GM10847 (cell line): Measurements from ENCODE around the gene TAGAP.

Experiments used
- POLR2A ChIP-seq: IDR thresholded peaks from 2 replicates; pipeline ENCODE4 v1.6.1; 2011; ENCODE audit not compliant: insufficient read length; ENCODE audit errors: extremely low read depth

TAGAP gene

DNA sequence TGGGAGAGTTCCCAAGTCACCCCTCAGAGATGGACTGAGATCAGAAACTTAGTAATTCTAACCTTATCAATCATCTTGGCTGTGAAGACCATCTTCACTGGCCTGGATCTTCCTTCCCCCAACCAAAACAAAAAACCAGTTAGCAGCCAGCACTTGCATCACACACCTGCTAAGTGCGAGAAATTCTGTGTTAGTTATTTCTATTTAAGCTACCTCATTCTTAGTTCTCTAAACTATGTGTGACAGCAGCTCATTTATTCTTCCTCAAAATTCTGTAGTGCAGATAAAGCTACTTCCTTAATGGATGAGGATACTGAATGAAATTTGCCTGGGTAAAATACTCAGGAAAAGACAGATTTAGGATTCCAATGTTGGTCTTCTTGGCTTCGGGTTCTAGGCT, 18.2 kb upstream of the TAGAP start:
- TF ChIP-seq POLR2A: no peak

- no peak for TF ChIP-seq POLR2A
Measured at GRCh38 chr6:159062564-159062945, 17.8 kb upstream of the TAGAP start.

GRCh38 chr6:159061805-159062563, 17.2 kb upstream of the TAGAP start:
- no peak for TF ChIP-seq POLR2A

- TF ChIP-seq POLR2A: no peak
Measured at GRCh38 chr6:159061146-159061545, 16.4 kb upstream of the TAGAP start.

DNA sequence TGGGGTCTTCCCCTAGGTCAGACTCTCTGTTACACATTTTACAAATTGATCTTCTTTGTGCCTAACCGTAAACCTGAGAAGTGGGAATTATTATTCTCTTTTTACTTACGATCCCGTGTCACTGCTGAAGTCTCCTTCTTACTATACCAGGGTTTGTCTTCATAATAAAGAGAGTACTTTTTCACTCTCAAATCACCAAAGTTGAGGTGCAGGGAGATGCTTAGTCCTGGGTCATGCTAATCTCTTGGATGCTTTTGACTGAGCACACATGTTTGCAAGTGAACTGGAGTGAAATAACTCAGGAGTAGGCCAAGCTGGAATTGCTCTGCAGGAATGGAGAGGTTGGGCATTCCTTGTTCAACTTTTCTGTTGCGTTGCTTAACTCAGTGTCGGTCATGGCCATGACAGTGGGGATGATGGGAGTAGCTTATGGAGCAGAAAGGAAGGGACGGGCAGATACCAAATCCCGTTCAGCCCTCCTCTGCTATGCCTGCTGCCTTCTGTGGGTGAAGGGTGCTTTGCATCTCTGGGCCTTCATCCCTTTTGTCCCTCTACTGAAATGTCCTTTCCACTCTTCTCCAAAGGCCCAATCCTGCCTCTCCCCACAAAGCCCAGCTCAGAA, 15.2 kb upstream of the TAGAP start:
- TF ChIP-seq POLR2A: no peak

- no peak for TF ChIP-seq POLR2A
Measured at GRCh38 chr6:159059141-159059540, 14.3 kb upstream of the TAGAP start.

DNA sequence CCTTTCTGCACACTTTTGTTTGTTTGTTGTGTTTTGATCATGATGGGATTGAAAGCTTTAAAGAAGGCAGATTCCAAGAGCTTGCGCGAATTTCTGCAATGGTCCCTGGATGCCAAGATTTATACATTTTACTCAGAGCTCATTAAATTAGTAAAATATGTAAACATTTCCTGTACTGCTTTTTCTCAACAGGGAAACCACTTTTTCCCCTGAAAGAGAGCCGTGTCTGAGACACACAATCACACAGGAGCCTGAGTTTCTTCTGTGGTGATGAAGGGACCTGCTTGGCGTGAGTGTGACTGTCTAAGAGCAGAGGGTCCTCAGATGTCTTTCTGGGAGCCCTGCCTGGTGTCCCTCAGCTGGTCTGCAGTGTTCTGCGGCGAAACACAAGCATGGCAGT, 12.1 kb upstream of the TAGAP start:
- no peak for TF ChIP-seq POLR2A

- no peak for TF ChIP-seq POLR2A
Measured at GRCh38 chr6:159056432-159056831, 11.6 kb upstream of the TAGAP start.

DNA sequence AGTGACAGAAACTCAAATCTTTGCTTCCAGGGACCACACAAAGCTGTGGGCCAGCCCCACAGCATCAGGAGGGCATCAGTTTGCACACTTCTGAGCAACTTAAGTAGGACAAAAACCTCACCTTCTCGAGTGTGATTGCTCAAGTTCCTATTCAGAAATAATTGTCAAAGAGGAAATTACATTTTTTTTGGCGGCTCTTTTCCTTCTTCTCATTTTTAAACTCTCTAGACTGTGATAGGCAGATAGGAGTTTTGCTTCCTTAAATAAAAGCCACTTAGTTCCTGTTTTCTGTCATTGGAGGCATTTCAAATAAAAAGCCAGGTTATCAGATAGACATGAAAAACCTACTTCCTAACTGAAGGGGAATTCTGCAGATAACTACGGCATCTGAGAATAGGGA, 11.2 kb upstream of the TAGAP start:
- no peak for TF ChIP-seq POLR2A

DNA sequence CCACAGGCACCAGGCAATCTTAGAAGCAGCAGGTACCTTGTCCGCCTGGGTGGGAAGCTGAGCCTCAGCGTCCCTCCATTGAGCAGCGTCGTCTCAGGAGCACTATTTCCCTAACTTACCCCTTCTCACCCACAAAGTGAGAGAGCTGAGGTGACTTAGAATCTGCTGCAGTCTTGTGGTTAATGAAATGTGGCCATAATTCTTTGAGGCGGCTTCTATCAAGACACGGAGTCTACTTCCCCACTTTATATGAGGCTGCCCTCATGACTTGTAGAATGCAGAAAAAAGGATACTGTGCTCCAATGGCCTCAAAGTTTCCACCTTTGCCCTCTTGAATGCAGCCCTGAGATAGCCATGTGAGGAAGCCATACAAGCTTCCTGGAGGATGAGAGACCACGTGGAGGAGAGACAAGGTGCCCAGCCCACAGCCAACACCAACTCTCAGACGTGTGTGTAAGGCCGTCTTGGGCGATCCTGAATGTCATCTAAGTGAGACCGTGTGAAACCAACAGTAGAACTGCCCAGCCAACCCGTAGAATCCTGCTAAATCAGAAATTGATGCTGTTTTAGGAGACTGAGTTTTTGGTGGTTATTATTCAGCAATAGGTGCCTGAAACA, 9.1 kb upstream of the TAGAP start:
- TF ChIP-seq POLR2A: no peak

DNA sequence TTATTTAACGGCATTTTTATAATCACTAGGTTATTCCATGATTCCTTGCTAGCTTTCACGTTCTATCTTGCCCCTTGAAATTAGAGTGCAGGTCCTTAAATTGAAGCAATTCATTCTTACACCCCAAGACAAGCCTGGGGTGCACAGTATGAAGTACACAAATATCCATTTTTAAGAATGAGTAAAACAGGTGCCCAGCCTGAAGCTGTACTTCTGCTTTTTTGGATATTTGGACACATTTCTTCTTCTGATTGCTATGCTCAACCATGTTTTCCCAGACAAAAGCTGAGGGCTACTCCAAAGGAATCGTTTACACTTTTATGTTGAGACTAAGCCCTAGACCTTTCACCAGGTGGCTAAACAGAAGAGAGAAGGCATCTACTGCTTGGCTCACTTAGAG, 7.9 kb upstream of the TAGAP start:
- TF ChIP-seq POLR2A: no peak

DNA sequence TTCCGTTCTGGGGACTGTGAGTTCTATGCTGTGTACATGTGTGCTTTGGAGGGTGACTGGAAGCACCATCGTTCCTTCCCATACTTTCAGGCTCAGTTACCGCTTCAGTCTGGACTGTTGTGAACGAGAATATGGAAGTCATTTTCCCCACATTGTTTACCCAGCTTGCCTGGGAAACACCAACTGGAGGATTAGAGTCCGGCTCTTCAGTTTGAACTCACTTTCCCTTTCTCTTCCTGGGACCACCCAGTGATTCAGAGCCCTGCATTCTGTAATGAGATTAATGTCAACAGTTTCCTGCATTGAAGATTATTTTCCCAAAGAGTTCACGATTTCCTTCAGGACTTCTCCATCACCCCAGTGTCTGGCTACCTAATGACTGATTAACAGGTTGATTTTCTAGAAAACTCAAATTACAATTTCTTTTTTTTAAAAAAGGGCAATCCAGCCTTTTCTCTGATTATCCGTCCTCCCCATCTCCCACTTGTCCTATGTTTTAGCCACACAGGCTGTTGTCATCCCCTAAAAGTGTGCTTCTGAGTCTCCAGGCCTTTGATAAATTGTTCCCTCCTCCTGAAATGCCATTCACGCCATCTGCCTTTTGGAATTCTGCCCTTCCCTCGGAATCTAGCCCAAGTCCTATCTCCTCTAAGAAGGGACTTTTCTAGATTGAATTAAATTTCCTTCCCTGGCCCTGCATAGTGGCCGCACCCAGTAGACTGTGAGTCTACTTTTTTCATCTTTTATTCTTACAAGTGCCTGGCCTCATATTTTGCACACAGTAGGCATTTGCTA, 3.3 kb upstream of the TAGAP start:
- TF ChIP-seq POLR2A: no peak

DNA sequence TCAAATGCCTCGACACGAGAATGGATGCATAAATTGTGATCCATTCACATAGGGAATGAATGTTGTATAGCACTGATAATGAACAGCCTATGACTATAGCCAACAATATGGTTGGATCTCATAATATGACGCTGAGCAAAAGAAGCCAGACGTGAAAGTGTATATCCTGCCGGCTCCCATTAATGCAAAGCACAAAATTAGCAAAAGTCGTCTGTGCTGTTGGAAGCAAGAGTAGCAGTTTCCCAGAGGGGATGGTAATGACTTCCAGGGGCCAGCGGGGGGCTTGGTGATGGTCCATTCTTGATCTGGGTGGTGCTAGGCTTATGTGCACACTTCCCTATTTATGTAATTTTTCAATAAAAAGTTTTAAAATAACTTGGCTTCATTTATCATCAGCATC, 1.0 kb upstream of the TAGAP start:
- no peak for TF ChIP-seq POLR2A

DNA sequence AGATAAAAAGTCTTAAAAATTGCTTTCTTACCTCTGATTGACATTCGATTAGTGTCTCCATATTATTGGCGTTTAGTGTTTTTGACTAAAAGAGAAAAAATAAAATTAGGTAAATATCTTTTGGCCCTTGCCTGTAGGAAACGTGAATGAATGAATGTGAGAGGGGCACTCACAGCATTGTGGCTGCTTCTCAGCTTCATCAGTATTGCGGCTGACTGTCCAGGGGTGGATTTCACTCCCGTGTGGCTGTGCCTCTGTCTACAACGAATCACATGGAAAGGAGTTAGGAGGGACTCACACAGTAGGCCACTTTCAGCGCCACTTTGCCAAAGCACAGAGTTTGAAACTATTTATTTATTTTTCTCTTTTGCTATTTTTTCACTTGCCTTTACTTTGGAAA, 844 bp downstream of the TAGAP start:
- TF ChIP-seq POLR2A: no peak

- no peak for TF ChIP-seq POLR2A
Measured at GRCh38 chr6:159043251-159043650, 1.5 kb downstream of the TAGAP start.

DNA sequence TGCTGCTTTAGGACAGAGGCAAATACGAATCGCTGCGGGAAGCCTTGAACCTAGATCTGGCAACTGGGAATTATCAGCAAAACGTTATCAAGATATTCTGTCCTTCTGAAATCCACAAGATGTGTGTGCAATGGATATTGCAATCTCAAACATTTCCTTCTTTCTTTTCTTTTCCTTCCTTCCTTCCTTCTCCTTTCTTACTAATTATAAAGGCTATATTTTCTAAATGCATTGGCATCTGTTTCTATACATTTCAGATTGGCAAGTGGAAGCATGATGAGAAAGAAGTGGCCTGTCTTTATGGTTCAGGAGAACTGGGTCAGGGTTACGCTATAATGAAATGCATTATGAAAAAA, 2.0 kb downstream of the TAGAP start:
- no peak for TF ChIP-seq POLR2A
